ENCODE results near the gene OR2T29. TPM values are rescaled to one million over a fixed set of nuclear protein-coding genes. Genes with fewer than 3 reads are reported as not detected.
"Not testable (repeated sequence)": the region's sequence is repeated elsewhere in the genome, so short reads cannot be mapped to it uniquely, and the experiment has no call there.

OR2T29 gene
- total RNA-seq, 1 donor from 2014 or later, result not detected

DNA sequence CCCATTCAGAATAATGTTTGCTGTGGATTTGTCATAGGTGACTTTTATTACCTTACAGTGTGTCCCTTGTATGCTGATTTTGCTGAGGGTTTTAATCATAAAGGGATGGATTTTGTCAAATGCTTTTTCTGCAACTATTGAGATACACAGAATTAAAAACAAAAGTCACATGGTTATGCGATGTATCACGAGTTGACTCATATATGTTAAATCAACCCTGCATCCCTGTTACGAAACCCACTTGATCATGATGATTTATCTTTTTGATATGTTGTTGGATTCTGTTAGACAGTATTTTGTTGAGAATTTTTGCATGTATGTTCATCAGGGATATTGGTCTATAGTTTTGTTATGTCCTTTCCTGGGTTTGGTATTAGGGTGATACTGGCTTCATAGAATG is 22.7 kb upstream of the OR2T29 start:
- Mint-ChIP-seq H3K4me3 (ENCODE audit: low read depth) (no peak overlapping the region), H3K27ac (no peak overlapping the region), H3K36me3 (ENCODE audit: insufficient read depth) (peaks cover 3% of the 10 kb centered on the region), H3K9me3 (ENCODE audit: low read depth) (peaks cover 55% of the 10 kb centered on the region), H3K27me3 (no peaks in the 10 kb centered on the region), H3K4me1 (ENCODE audit: low read depth) (no peaks in the 10 kb centered on the region)
- no peak for DNase-seq (ENCODE audit: low spot score, unreplicated experiment)
- TF ChIP-seq, protein P1, sequence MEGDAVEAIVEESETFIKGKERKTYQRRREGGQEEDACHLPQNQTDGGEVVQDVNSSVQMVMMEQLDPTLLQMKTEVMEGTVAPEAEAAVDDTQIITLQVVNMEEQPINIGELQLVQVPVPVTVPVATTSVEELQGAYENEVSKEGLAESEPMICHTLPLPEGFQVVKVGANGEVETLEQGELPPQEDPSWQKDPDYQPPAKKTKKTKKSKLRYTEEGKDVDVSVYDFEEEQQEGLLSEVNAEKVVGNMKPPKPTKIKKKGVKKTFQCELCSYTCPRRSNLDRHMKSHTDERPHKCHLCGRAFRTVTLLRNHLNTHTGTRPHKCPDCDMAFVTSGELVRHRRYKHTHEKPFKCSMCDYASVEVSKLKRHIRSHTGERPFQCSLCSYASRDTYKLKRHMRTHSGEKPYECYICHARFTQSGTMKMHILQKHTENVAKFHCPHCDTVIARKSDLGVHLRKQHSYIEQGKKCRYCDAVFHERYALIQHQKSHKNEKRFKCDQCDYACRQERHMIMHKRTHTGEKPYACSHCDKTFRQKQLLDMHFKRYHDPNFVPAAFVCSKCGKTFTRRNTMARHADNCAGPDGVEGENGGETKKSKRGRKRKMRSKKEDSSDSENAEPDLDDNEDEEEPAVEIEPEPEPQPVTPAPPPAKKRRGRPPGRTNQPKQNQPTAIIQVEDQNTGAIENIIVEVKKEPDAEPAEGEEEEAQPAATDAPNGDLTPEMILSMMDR (IDR thresholded peaks at IDR 0.05; ENCODE audit: unreplicated experiment), result no peak

DNA sequence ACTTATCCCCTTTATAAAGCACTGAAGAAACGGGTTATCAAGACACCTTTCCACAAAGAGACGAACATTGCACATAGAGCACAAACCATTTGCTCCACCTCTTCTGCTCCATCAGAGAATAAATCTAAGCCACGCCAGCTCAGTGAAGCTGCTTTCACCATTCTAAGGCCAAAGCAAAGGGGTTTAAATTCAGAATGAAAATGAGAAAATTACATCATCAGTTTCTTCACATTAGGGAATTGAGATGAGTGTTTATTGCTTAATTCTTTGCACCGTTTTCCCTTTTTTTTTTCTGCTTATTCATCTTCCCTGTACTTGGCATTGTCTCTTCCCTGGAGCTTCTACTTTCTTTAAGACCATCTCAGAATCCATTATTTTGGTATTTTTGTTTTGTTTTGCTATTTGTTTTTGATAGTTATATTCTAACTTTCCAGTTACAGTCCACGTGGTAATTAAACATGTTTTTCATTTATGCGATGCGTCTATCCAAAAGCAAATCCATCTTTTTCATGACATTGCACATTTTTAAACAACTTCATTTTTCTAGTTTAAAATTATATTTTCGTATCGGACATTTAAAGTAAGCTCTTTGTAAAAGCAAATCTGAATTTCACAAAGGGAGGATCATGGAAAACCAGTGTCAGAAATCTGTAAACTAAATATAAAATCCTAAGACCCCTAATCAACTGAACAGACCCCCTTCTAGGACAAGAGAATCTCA is 13.8 kb upstream of the OR2T29 start:
- Mint-ChIP-seq H3K4me3 (ENCODE audit: low read depth) (no peak overlapping the region), H3K36me3 (ENCODE audit: insufficient read depth) (peaks cover 4% of the 10 kb centered on the region), H3K9me3 (ENCODE audit: low read depth) (peaks cover 45% of the 10 kb centered on the region), H3K27me3 (no peaks in the 10 kb centered on the region), H3K27ac (no peak overlapping the region), H3K4me1 (ENCODE audit: low read depth) (no peaks in the 10 kb centered on the region)
- TF ChIP-seq, protein P1 (IDR thresholded peaks at IDR 0.05; ENCODE audit: unreplicated experiment), result no peak
- DNase-seq (ENCODE audit: low spot score, unreplicated experiment), result no peak

- not testable (repeated sequence) for H3K4me1 Mint-ChIP-seq (ENCODE audit: low read depth); H3K27me3 Mint-ChIP-seq; H3K36me3 Mint-ChIP-seq (ENCODE audit: insufficient read depth); DNase-seq (ENCODE audit: low spot score, unreplicated experiment); H3K4me3 Mint-ChIP-seq (ENCODE audit: low read depth); H3K27ac Mint-ChIP-seq
- peaks cover 36% of the 10 kb centered on the region for H3K9me3 Mint-ChIP-seq (ENCODE audit: low read depth)
Observed at GRCh38 chr1:248574657-248575056, 12.1 kb upstream of the OR2T29 start, which contains the start of gene OR2T34. Gene OR2T34, minus strand, starts transcription at chr1:248574757. Its CDS starts 0 bp downstream, at chr1:248574757.

DNA sequence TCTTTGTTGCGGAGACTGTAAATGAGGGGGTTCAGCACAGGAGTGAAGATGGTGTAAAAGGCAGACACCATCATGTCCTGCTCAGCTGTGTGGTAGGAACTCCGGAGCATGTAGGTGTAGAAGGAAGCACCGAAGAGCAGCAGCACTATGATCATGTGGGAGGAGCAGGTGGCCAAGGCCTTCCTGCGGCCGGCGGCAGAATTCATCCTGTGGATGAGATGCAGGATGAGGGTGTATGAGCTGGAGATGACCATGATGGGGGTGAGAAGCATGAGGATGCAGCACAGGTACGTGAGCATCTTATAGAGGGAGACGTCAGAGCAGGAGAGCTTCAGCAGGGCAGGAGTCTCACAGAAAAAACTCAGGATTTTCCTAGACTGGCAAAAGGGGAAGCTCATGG is 11.3 kb upstream of the OR2T29 start:
- H3K4me3 Mint-ChIP-seq (ENCODE audit: low read depth), result not testable (repeated sequence)

GRCh38 chr1:248572049-248572448 is 9.5 kb upstream of the OR2T29 start:
- H3K36me3 Mint-ChIP-seq (ENCODE audit: insufficient read depth); H3K4me1 Mint-ChIP-seq (ENCODE audit: low read depth); H3K27me3 Mint-ChIP-seq; H3K27ac Mint-ChIP-seq; DNase-seq (ENCODE audit: low spot score, unreplicated experiment); H3K4me3 Mint-ChIP-seq (ENCODE audit: low read depth): not testable (repeated sequence)
- H3K9me3 Mint-ChIP-seq (ENCODE audit: low read depth), result peaks cover 31% of the 10 kb centered on the region

More for the DNA sequence above, 11.3 kb upstream of the OR2T29 start:
- DNase-seq (ENCODE audit: low spot score, unreplicated experiment); H3K36me3 Mint-ChIP-seq (ENCODE audit: insufficient read depth); H3K4me1 Mint-ChIP-seq (ENCODE audit: low read depth); H3K27ac Mint-ChIP-seq; H3K27me3 Mint-ChIP-seq: not testable (repeated sequence)
- H3K9me3 Mint-ChIP-seq (ENCODE audit: low read depth), result peaks cover 33% of the 10 kb centered on the region

GRCh38 chr1:248570811-248571210 is 8.2 kb upstream of the OR2T29 start:
- H3K27ac Mint-ChIP-seq; H3K27me3 Mint-ChIP-seq; H3K4me3 Mint-ChIP-seq (ENCODE audit: low read depth); H3K36me3 Mint-ChIP-seq (ENCODE audit: insufficient read depth); H3K4me1 Mint-ChIP-seq (ENCODE audit: low read depth); DNase-seq (ENCODE audit: low spot score, unreplicated experiment): not testable (repeated sequence)
- peaks cover 22% of the 10 kb centered on the region for H3K9me3 Mint-ChIP-seq (ENCODE audit: low read depth)

DNA sequence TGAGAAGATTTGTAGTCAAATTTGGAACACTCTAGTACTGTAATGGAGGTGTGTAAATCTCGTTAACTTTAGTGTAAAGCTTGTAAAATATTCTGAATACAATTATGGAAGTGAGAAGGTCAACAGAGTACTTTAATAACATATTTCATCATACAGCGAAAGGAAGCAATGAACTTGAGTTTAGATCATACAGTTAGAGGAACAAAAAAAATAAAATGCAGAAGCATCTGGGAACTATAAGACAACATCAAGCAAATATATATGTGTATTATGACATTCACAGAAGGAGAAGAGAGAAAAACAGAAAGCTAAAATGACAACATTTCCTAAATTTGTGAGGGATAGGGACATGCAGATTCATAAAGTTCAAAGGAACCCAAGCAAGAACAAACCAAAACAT is 6.5 kb upstream of the OR2T29 start:
- not testable (repeated sequence) for H3K36me3 Mint-ChIP-seq (ENCODE audit: insufficient read depth); H3K4me1 Mint-ChIP-seq (ENCODE audit: low read depth); H3K4me3 Mint-ChIP-seq (ENCODE audit: low read depth); H3K27ac Mint-ChIP-seq; H3K27me3 Mint-ChIP-seq; DNase-seq (ENCODE audit: low spot score, unreplicated experiment)
- peaks cover 23% of the 10 kb centered on the region for H3K9me3 Mint-ChIP-seq (ENCODE audit: low read depth)

DNA sequence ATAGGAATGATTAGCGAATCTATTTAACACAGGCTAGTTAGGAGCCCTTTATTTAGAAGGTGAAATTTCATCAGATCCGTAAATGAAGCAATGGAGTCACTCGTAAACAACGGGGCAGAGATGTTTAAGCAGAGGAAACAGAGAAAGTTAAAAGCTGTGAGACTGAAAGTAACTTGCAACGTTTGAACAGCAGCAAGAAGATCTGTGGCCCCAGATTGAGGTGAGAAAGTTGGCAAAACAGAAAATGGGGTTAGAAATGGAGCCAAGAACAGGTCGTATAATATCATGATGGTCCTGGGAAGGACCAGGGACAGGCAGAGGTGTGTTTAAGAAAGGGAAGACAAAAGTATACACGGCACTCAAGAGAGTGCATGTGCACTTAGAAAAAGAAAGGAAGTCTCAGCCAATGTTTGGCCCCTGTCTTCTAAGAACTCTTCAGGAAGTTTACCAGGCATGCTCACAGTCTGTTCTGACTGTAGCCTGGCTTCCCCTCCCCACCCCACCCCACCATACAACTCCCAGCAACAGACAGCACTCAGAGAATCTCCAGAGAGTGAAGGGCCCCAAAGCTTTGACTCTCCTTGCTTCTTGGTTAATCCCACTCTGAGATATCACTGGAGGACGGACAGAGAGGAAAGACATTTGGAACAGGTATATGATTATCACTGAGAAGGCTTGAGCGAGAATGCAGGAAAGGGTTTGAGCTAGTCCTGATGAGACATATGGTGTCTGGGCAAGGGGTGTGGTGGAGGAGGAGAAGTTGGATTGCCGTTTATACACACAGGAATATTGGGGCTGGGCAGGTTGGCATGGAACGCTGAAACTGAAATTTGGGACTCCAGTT is 3.2 kb upstream of the OR2T29 start:
- H3K9me3 Mint-ChIP-seq (ENCODE audit: low read depth), result peaks cover 19% of the 10 kb centered on the region
- not testable (repeated sequence) for H3K36me3 Mint-ChIP-seq (ENCODE audit: insufficient read depth); DNase-seq (ENCODE audit: low spot score, unreplicated experiment); H3K4me1 Mint-ChIP-seq (ENCODE audit: low read depth); H3K4me3 Mint-ChIP-seq (ENCODE audit: low read depth); H3K27me3 Mint-ChIP-seq; H3K27ac Mint-ChIP-seq

GRCh38 chr1:248551027-248551426 is 11.5 kb downstream of the OR2T29 start:
- H3K27me3 Mint-ChIP-seq; H3K4me1 Mint-ChIP-seq (ENCODE audit: low read depth); H3K9me3 Mint-ChIP-seq (ENCODE audit: low read depth); H3K4me3 Mint-ChIP-seq (ENCODE audit: low read depth); H3K36me3 Mint-ChIP-seq (ENCODE audit: insufficient read depth); H3K27ac Mint-ChIP-seq; DNase-seq (ENCODE audit: low spot score, unreplicated experiment): not testable (repeated sequence)

- H3K27me3 Mint-ChIP-seq; DNase-seq (ENCODE audit: low spot score, unreplicated experiment); H3K27ac Mint-ChIP-seq; H3K9me3 Mint-ChIP-seq (ENCODE audit: low read depth); H3K36me3 Mint-ChIP-seq (ENCODE audit: insufficient read depth); H3K4me1 Mint-ChIP-seq (ENCODE audit: low read depth); H3K4me3 Mint-ChIP-seq (ENCODE audit: low read depth): not testable (repeated sequence)
Observed at GRCh38 chr1:248547383-248547782, 15.2 kb downstream of the OR2T29 start.

GRCh38 chr1:248537449-248537848 is 25.1 kb downstream of the OR2T29 start:
- not testable (repeated sequence) for DNase-seq (ENCODE audit: low spot score, unreplicated experiment); H3K9me3 Mint-ChIP-seq (ENCODE audit: low read depth); H3K4me1 Mint-ChIP-seq (ENCODE audit: low read depth); H3K36me3 Mint-ChIP-seq (ENCODE audit: insufficient read depth); H3K4me3 Mint-ChIP-seq (ENCODE audit: low read depth); H3K27ac Mint-ChIP-seq; H3K27me3 Mint-ChIP-seq

Data from progenitor cell of endocrine pancreas (in vitro differentiated cells).